Nephron progenitor cell (in vitro differentiated cells): ENCODE results near the gene RFC3.
"Not testable (repeated sequence)": the region's sequence is repeated elsewhere in the genome, so short reads cannot be mapped to it uniquely, and the experiment has no call there.

Source experiments
- DNase-seq: peaks from one replicate; pipeline ENCODE4 v3.0.0; 2021
- H3K27ac Mint-ChIP-seq: 2 replicates; pipeline ENCODE4 v1.8.0; 2021; ENCODE audit warnings: mild to moderate bottlenecking, moderate library complexity, mixed read lengths
- H3K27me3 Mint-ChIP-seq: 2 replicates; pipeline ENCODE4 v1.8.0; 2021; ENCODE audit warnings: mild to moderate bottlenecking, low read depth, mixed read lengths; ENCODE audit not compliant: poor library complexity
- H3K36me3 Mint-ChIP-seq: 2 replicates; pipeline ENCODE4 v1.8.0; 2021; ENCODE audit warnings: low read depth, mixed read lengths
- H3K4me1 Mint-ChIP-seq: 2 replicates; pipeline ENCODE4 v1.8.0; 2021; ENCODE audit warnings: mixed read lengths
- H3K4me3 Mint-ChIP-seq: 2 replicates; pipeline ENCODE4 v1.8.0; 2021; ENCODE audit warnings: mild to moderate bottlenecking, moderate library complexity, mixed read lengths
- H3K9me3 Mint-ChIP-seq: 2 replicates; pipeline ENCODE4 v1.8.0; 2021; ENCODE audit warnings: mild to moderate bottlenecking, moderate library complexity, mixed read lengths
- CTCF ChIP-seq: fragments of 200-600 bp; sonication (generic); IDR thresholded peaks from 2 replicates; pipeline ENCODE4 v1.5.0; 2021; ENCODE audit warnings: antibody characterized with exemption

The RFC3 gene

GRCh38 chr13:33799950-33800592, 17.9 kb upstream of the RFC3 start:
- peak; percentile 13 for TF ChIP-seq CTCF
- Mint-ChIP-seq H3K4me3 (no peak overlapping the region), H3K27me3 (peaks cover 16% of the 10 kb centered on the region), H3K9me3 (no peaks in the 10 kb centered on the region), H3K36me3 (no peaks in the 10 kb centered on the region), H3K4me1 (no peaks in the 10 kb centered on the region), H3K27ac (no peak overlapping the region)
- DNase-seq, result no peak

GRCh38 chr13:33800646-33801186, 17.2 kb upstream of the RFC3 start:
- no peak for DNase-seq
- Mint-ChIP-seq H3K27me3 (peaks cover 16% of the 10 kb centered on the region), H3K27ac (no peak overlapping the region), H3K36me3 (no peaks in the 10 kb centered on the region), H3K9me3 (no peaks in the 10 kb centered on the region), H3K4me1 (no peaks in the 10 kb centered on the region), H3K4me3 (no peak overlapping the region)
- TF ChIP-seq CTCF, result no peak

GRCh38 chr13:33806470-33807248, 11.3 kb upstream of the RFC3 start:
- H3K4me1 Mint-ChIP-seq, result peaks cover 5% of the 10 kb centered on the region
- H3K27ac Mint-ChIP-seq, result no peak overlapping the region
- DNase-seq, result no peak
- TF ChIP-seq CTCF, result no peak
- peaks cover 43% of the 10 kb centered on the region for H3K27me3 Mint-ChIP-seq
- H3K9me3 Mint-ChIP-seq, result no peaks in the 10 kb centered on the region
- no peaks in the 10 kb centered on the region for H3K36me3 Mint-ChIP-seq
- no peak overlapping the region for H3K4me3 Mint-ChIP-seq

GRCh38 chr13:33812829-33813228, 5.1 kb upstream of the RFC3 start:
- H3K27ac Mint-ChIP-seq, H3K4me3 Mint-ChIP-seq, H3K4me1 Mint-ChIP-seq, DNase-seq, H3K9me3 Mint-ChIP-seq, H3K36me3 Mint-ChIP-seq: not testable (repeated sequence)
- H3K27me3 Mint-ChIP-seq, result peaks cover 47% of the 10 kb centered on the region

GRCh38 chr13:33815011-33815550, 2.9 kb upstream of the RFC3 start:
- no peaks in the 10 kb centered on the region for H3K9me3 Mint-ChIP-seq
- H3K4me1 Mint-ChIP-seq, result peaks cover 26% of the 10 kb centered on the region
- H3K4me3 Mint-ChIP-seq, result no peak overlapping the region
- H3K27me3 Mint-ChIP-seq, result peaks cover 26% of the 10 kb centered on the region
- TF ChIP-seq CTCF, result no peak
- no peak for DNase-seq
- H3K36me3 Mint-ChIP-seq, result no peaks in the 10 kb centered on the region
- H3K27ac Mint-ChIP-seq, result no peak overlapping the region

GRCh38 chr13:33816912-33817311, 1.0 kb upstream of the RFC3 start:
- peaks cover 21% of the 10 kb centered on the region for H3K27me3 Mint-ChIP-seq
- no peak overlapping the region for H3K27ac Mint-ChIP-seq
- peak overlapping the region; percentile 33 for H3K4me3 Mint-ChIP-seq
- TF ChIP-seq CTCF, result no peak
- no peak for DNase-seq
- H3K36me3 Mint-ChIP-seq, result peaks cover 10% of the 10 kb centered on the region
- H3K4me1 Mint-ChIP-seq, result peaks cover 31% of the 10 kb centered on the region
- no peaks in the 10 kb centered on the region for H3K9me3 Mint-ChIP-seq
